ENCODE data around the gene STAG1. TPM values are rescaled to one million over a fixed set of nuclear protein-coding genes. Genes with fewer than 3 reads are reported as not detected.
"Not testable (repeated sequence)": the region's sequence is repeated elsewhere in the genome, so short reads cannot be mapped to it uniquely, and the experiment has no call there.

Gene STAG1
- polyA plus RNA-seq, 2 of the 4 experiments (the other 2 are of a cell fraction) = 12.8 to 19.2 TPM

- no peak for TF ChIP-seq BCL3 (IDR thresholded peaks at IDR 0.05)
Observed at GRCh38 chr3:136485777-136486176, 266.4 kb downstream of the STAG1 start (continued).

- ChIA-PET POLR2A (no interaction called here), CTCF (interaction anchor here (0.7 kb wide), 1 partner anchor 276 kb away, joined by 3 read pairs; no protein-coding TSS in a partner anchor)
- no peak for TF ChIP-seq KDM5A (IDR thresholded peaks at IDR 0.05)
- TF ChIP-seq FOXS1 (CRISPR knock-in tag; IDR thresholded peaks at IDR 0.05) = no peak
- TF ChIP-seq HMGXB4 (CRISPR knock-in tag; IDR thresholded peaks at IDR 0.05; ENCODE audit: borderline replicate concordance) = no peak
- no peak for TF ChIP-seq EP300 (IDR thresholded peaks at IDR 0.05)
- no peak for TF ChIP-seq MAZ (IDR thresholded peaks at IDR 0.05; ENCODE audit: borderline replicate concordance, low read depth, low read length)
- no peak for TF ChIP-seq NR3C1 (IDR thresholded peaks at IDR 0.05)
- TF ChIP-seq TFCP2L1 (CRISPR knock-in tag; IDR thresholded peaks at IDR 0.05) = no peak
- TF ChIP-seq HOXB5 (CRISPR knock-in tag; IDR thresholded peaks at IDR 0.05) = no peak
- TF ChIP-seq KDM1A (IDR thresholded peaks at IDR 0.05; ENCODE audit: low read depth) = no peak
- TF ChIP-seq REST (IDR thresholded peaks at IDR 0.05) = no peak
- TF ChIP-seq HOXA7 (CRISPR knock-in tag; IDR thresholded peaks at IDR 0.05) = no peak
- TF ChIP-seq HEYL (CRISPR knock-in tag; IDR thresholded peaks at IDR 0.05) = no peak
- TF ChIP-seq CBX8 (IDR thresholded peaks at IDR 0.05) = no peak
- no peak for TF ChIP-seq MAFK (IDR thresholded peaks at IDR 0.05; ENCODE audit: partially characterized antibody)
- no peak for TF ChIP-seq FOSB (CRISPR knock-in tag; IDR thresholded peaks at IDR 0.05)
- no peak for TF ChIP-seq EHF (CRISPR knock-in tag; IDR thresholded peaks at IDR 0.05)
- H3K4me1 ChIP-seq = no peaks in the 10 kb centered on the region
- H3K4me2 ChIP-seq = no peak overlapping the region
- no peak overlapping the region for H3K4me3 ChIP-seq
- WGBS (ENCODE audit: missing lambda C conversion rate) = 96% methylated on average over 1 of the region's 1 CpG
- H3K9me3 ChIP-seq = no peaks in the 10 kb centered on the region
- DNase-seq (ENCODE audit: low read depth in 1 of 2, low spot score in 1 of 2) = no peak
- no peak for ATAC-seq
- FAIRE-seq = no peak
- H3K27ac ChIP-seq = no peak overlapping the region
Observed at GRCh38 chr3:136476280-136476679, 275.9 kb downstream of the STAG1 start.

- 89% methylated on average over 1 of the region's 3 CpGs for WGBS (ENCODE audit: missing lambda C conversion rate)
- H3K4me2 ChIP-seq; ATAC-seq; H3K9me3 ChIP-seq; POLR2A ChIA-PET; CTCF ChIA-PET; H3K4me3 ChIP-seq; H3K4me1 ChIP-seq; DNase-seq (ENCODE audit: low read depth in 1 of 2, low spot score in 1 of 2); FAIRE-seq; H3K27ac ChIP-seq: not testable (repeated sequence)
Observed at GRCh38 chr3:136474876-136475275, 277.3 kb downstream of the STAG1 start.
